ENCODE results near the gene PLET1.

DNA sequence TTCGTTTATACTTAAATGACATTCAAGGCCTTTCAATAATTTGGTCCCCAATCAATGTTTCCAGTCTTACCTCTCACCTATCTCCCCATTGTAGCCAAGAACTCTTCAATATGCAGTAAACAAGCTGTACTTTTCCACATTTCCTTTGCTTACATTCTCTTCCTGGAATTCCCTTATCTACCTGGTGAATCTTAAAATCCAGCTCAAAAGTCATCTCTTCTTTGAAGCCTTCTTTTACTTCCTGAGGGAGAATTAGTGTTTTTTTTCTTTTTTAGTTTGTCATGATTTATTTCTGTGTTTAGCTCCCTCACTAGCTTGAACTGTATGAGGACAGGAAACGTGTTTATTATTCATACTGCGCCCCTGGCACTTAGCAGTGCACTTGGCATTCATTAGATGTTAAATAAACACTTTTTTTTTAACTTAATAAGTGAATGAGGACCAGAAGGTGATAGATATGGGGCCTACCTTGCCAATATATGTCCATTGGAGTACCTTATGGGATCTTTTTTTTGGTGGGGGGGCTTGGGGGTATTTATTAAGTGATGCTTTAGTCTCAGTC is 39.3 kb downstream of the PLET1 start:
- TF ChIP-seq POLR2A (IDR thresholded peaks at IDR 0.05; ENCODE audit: low read length) (no peak), GATA1 (IDR thresholded peaks at IDR 0.05; ENCODE audit: low read depth, low read length) (no peak)
